Measurements from ENCODE around the gene C5.

C5 gene

DNA sequence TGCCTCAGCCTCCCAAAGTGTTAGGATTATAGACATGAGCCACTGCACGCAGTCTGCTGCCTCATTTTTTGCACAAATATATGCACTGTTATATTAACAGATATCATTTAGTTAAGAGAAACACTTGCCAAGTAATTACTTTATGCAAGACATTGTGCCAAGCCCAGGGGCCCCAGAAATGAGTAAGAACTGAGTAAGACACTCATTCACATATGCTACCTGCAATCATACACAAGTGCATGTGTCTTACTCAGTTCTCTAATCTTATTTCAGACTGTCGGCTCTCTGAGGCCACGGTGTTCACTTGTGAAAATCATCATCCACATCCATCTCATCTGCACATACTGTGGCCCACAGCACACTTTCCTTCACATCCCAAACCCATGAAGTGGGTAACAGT, 139.4 kb downstream of the C5 start:
- Mint-ChIP-seq H3K36me3 (ENCODE audit: low read depth) (no peaks in the 10 kb centered on the region), H3K4me1 (peaks cover 31% of the 10 kb centered on the region), H3K4me3 (no peak overlapping the region), H3K27ac (no peak overlapping the region), H3K27me3 (ENCODE audit: low read depth, poor library complexity) (peaks cover 11% of the 10 kb centered on the region), H3K9me3 (no peaks in the 10 kb centered on the region)
- TF ChIP-seq, protein P1, sequence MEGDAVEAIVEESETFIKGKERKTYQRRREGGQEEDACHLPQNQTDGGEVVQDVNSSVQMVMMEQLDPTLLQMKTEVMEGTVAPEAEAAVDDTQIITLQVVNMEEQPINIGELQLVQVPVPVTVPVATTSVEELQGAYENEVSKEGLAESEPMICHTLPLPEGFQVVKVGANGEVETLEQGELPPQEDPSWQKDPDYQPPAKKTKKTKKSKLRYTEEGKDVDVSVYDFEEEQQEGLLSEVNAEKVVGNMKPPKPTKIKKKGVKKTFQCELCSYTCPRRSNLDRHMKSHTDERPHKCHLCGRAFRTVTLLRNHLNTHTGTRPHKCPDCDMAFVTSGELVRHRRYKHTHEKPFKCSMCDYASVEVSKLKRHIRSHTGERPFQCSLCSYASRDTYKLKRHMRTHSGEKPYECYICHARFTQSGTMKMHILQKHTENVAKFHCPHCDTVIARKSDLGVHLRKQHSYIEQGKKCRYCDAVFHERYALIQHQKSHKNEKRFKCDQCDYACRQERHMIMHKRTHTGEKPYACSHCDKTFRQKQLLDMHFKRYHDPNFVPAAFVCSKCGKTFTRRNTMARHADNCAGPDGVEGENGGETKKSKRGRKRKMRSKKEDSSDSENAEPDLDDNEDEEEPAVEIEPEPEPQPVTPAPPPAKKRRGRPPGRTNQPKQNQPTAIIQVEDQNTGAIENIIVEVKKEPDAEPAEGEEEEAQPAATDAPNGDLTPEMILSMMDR (IDR thresholded peaks at IDR 0.05) = no peak
- DNase-seq = no peak

DNA sequence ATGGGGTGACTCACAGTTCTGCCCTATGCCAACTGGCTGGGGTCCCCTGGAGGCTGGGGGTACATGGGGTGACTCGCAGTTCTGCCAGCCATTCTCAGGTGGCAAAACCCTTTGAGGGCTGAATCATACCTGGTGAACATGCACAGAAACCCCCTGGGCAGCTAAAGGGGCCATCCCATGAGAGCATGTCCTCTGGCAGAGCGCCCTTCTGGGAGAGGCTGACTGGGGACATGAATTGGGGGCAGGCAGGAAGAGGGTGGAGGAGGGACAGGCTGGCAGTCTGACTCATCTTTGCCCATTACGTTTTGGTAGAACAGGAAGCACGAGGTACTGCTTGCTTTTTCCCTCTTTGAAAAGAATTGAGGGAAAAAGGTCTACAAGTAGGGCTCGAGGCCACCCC, 140.2 kb downstream of the C5 start:
- TF ChIP-seq, protein P1 (IDR thresholded peaks at IDR 0.05) = no peak
- no peaks in the 10 kb centered on the region for H3K9me3 Mint-ChIP-seq
- no peak overlapping the region for H3K27ac Mint-ChIP-seq
- H3K36me3 Mint-ChIP-seq (ENCODE audit: low read depth) = no peaks in the 10 kb centered on the region
- DNase-seq = no peak
- no peak overlapping the region for H3K4me3 Mint-ChIP-seq
- H3K4me1 Mint-ChIP-seq = peaks cover 31% of the 10 kb centered on the region
- H3K27me3 Mint-ChIP-seq (ENCODE audit: low read depth, poor library complexity) = peaks cover 12% of the 10 kb centered on the region

DNA sequence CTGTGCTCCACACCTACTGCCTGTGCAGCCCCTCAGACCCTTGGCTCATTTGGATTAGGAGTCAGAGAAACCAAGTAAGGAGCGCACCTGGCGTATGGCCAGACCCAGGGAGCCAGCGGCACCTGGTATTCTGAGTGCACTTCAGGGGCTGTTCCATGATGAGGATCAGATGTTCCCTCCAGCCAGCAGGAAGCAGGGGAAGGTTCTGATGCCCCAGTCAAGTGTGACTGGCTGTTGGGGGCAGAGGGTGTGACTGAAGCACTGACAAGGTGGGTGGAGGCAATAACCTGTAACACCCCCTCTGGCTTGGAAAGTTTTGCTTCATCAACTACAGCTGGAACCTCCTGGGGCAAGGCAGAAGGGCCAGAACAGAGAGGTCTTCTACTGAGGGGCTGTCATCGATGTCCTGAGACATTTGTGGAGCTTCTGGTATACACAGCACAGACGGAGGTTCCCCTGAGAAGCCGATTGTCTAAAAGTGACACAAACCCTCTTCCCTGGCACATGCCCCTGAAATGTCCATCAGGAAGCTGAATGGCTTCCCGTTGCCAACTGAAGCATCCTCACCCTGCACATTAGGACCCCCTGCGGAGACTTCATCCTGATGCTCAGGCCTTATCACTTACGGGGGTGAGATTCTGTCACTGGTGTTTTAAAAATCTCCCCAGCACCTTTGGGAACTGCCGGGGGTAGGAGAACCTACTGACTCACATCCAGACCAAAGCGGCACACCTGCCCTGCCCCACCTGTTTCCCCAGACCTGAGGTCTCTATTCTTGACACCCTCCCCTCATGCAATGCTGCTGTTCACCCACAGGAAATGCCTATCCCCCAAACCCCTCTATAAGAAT, 144.5 kb downstream of the C5 start:
- Mint-ChIP-seq H3K9me3 (no peaks in the 10 kb centered on the region), H3K27ac (no peak overlapping the region), H3K36me3 (ENCODE audit: low read depth) (no peaks in the 10 kb centered on the region), H3K27me3 (ENCODE audit: low read depth, poor library complexity) (peaks cover 17% of the 10 kb centered on the region), H3K4me1 (peaks cover 12% of the 10 kb centered on the region), H3K4me3 (no peak overlapping the region)
- TF ChIP-seq, protein P1 (IDR thresholded peaks at IDR 0.05) = no peak
- DNase-seq = no peak

DNA sequence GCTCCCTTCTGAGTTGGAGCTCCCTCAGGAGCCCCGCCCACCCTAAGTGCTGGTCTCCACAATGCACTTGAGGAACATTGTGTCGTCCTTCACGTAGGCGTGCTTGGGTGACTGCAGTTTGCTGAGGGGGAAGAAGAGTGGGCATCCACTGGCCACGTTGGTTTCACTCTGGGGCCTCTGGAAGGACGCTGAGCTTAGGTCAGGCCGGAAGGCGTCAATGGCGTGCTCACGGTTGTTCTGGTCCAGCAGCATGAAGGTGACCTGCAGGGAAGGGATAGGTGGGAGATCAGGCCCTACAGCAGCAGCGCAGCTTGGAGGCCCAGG, 145.1 kb downstream of the C5 start:
- Mint-ChIP-seq H3K27me3 (ENCODE audit: low read depth, poor library complexity) (peaks cover 17% of the 10 kb centered on the region), H3K27ac (no peak overlapping the region), H3K4me1 (peaks cover 12% of the 10 kb centered on the region), H3K36me3 (ENCODE audit: low read depth) (no peaks in the 10 kb centered on the region), H3K9me3 (no peaks in the 10 kb centered on the region), H3K4me3 (no peak overlapping the region)
- no peak for DNase-seq
- TF ChIP-seq, protein P1 (IDR thresholded peaks at IDR 0.05) = no peak

DNA sequence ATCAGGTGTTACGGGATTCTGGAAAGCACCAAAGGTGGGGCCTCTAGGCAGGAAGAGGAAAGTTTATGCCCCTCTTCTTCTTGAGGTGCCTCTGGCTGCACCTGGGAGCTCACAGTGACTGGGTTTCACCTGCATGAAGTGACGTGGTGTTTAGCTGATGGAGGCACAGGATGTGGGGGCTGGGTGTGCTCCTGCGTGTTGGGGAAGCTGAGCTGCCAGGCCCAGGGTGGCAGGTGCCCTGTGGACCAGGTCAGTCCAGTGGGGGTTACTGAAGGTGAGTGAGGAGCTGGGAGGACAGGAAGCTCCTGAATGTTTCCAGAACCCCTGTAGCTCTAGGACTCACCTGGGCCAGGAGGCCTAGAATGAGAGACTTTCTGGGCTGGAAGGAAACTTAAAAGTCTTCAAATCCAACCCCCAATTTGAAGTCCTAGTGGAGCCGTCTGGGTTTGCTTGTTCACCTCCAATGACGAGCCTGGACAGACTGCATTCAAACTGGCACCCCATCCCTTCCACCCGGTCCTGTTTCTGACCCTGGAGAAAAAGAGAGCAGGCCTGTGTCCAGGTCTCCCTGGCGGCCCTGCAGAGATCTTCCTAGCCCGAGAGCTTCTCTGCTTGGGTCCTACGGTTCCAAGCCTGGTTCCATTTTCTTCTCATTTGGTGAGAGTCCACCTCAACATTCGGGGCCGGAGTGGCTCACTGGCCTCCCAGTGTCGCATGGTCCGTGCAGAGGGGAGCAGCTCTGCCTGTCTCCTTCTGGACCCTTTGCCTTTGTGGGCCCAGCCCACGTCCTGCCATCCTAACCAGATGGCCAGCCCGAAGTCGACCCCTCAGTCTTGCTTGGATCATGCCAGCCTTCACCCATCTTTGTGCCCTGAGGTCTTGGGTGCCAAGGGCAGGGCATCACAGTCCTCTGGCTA, 145.8 kb downstream of the C5 start:
- Mint-ChIP-seq H3K4me1 (peaks cover 12% of the 10 kb centered on the region), H3K9me3 (no peaks in the 10 kb centered on the region), H3K27me3 (ENCODE audit: low read depth, poor library complexity) (peaks cover 14% of the 10 kb centered on the region), H3K27ac (no peak overlapping the region), H3K4me3 (no peak overlapping the region), H3K36me3 (ENCODE audit: low read depth) (no peaks in the 10 kb centered on the region)
- DNase-seq = no peak
- TF ChIP-seq, protein P1 (IDR thresholded peaks at IDR 0.05) = no peak

Data from nephron progenitor cell (in vitro differentiated cells).